GM13977 (cell line): ENCODE measurements around the gene LRCH1.
"Not testable (repeated sequence)": the region's sequence is repeated elsewhere in the genome, so short reads cannot be mapped to it uniquely, and the experiment has no call there.

Experiments
- DNase-seq: peaks from one replicate; pipeline ENCODE4 v3.0.0; 2012; ENCODE audit warnings: low spot score
- CTCF ChIP-seq: IDR thresholded peaks from 2 replicates; pipeline ENCODE4 v1.5.1; 2012; ENCODE audit warnings: mild to moderate bottlenecking, control low read depth; ENCODE audit not compliant: insufficient read depth; ENCODE audit errors: extremely low read depth, missing control alignments
- in situ Hi-C: fragments of 300-500 bp; cut with MboI; formaldehyde crosslinking; loops from one replicate; pipeline ENCODE4 v1.12.0; 2022; ENCODE audit warnings: low sequenced_read_pairs, low pct_unique_long_range_greater_than_20kb, mixed read lengths, inconsistent platforms; ENCODE audit not compliant: unreplicated experiment

Gene LRCH1

GRCh38 chr13:46753137-46753536 lies 200.2 kb downstream of the LRCH1 start:
- in situ Hi-C loops: no loop called here
- no peak for DNase-seq

GRCh38 chr13:46753917-46754316 lies 200.9 kb downstream of the LRCH1 start:
- in situ Hi-C loops: no loop called here
- TF ChIP-seq CTCF: no peak
- no peak for DNase-seq

More at GRCh38 chr13:46753137-46753536, 200.2 kb downstream of the LRCH1 start:
- TF ChIP-seq CTCF: no peak

GRCh38 chr13:46754812-46755211 lies 201.8 kb downstream of the LRCH1 start:
- DNase-seq: no peak
- TF ChIP-seq CTCF: no peak
- in situ Hi-C loops: no loop called here

DNA sequence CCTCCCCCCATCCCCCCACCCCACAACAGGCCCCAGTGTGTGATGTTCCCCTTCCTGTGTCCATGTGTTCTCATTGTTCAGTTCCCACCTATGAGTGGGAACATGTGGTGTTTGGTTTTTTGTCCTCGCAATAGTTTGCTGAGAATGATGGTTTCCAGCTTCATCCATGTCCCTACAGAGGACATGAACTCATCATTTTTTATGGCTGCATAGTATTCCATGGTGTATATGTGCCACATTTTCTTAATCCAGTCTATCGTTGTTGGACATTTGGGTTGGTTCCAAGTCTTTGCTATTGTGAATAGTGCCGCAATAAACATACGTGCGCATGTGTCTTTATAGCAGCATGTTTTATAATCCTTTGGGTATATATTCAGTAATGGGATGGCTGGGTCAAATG lies 202.5 kb downstream of the LRCH1 start:
- DNase-seq, in situ Hi-C loops: not testable (repeated sequence)

- TF ChIP-seq CTCF: no peak
- no peak for DNase-seq
- in situ Hi-C loops: no loop called here
Observed at GRCh38 chr13:46756977-46757376, 204.0 kb downstream of the LRCH1 start.

DNA sequence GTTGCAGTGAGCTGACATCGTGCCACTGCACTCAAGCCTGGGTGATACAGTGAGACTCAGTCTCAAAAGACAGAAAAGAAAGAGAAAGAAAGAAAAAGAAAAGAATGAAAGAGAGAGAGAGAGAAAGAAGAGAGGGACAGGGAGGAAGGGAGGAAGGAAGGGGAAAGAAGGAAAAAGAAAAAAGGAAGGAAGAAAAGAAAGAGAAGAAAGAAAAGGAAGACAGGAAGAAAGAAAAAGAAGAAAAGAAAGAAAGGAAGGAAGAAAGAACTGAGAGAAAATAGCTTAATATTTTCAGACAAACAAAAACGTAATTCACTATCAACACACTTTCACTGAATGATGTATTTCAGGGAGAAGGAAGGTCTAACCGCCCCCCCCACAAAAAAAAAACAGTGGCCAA lies 204.7 kb downstream of the LRCH1 start:
- no peak for DNase-seq
- in situ Hi-C loops: no loop called here
- TF ChIP-seq CTCF: no peak

- no peak for TF ChIP-seq CTCF
- no peak for DNase-seq
- in situ Hi-C loops: no loop called here
Observed at GRCh38 chr13:46759846-46760245, 206.9 kb downstream of the LRCH1 start.

- in situ Hi-C loops: no loop called here
Observed at GRCh38 chr13:46761174-46761573, 208.2 kb downstream of the LRCH1 start.

More at GRCh38 chr13:46761174-46761573, 208.2 kb downstream of the LRCH1 start:
- no peak for DNase-seq
- no peak for TF ChIP-seq CTCF
